COR-L47 (cell line): Measurements from ENCODE around the gene TINAGL1.
A peak's percentile ranks its signal among the peaks of the same experiment; 100 is the strongest.

Source experiments
- DNase-seq: peaks from one replicate; lab custom pipeline; 2025; lab: John Stamatoyannopoulos, UW

Gene TINAGL1

GRCh38 chr1:31607360-31607759 is 31.0 kb downstream of the TINAGL1 start:
- DNase-seq = no peak

DNA sequence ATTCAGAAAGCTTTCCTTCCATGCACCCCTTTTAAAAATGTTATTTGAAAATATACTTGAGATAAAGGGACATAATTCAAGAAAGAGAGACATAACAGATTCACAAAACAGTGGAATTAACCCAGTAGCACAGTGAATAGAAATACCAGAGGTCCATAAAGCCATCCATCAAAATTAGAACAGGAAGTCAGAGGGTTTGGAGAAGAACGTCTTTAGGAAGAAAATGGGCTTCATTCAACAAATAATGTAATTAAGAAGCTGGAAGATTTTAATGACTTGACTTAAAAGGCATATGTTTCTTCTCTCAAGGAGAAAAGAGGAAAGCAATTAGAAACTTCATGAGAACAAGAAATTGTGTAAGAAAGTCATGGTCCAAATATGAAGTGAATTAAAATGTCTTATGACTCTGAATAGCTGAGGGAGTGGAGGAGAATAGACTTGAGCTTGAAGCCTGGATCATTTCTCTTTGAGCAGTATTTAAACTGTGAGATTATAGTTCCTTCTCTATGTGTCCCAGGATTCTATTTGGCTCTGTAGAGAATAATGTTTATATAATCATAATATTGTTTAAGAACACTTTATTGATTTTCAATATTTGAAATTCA is 33.3 kb downstream of the TINAGL1 start:
- no peak for DNase-seq

DNA sequence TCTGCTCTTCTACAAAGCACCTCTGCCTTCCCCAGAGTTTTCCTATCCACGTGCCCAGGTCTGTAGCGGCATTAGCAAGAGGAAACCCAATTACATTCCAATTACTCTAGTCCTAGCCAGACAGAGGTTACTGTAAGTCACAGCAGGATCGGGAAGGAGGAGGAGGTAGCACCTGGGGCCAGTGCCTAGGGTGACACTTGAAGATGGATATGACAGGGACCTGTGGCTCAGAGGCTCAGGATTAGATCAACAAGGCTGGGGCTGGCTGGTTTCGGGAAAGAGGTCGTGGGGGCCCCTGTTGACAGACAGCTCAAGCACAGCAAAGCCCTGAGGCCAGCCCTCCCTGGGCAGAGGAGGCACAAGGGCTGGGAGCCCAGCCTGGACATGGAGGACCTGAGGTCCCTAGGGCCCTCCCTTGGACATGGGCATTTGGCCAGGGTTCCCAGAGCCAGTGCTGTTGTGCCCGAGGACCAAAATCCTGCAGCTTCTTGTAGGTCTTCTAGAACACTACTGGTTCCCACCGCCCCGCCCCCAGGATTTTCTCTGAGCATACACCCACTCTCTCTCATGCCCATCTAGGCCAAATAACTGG is 38.2 kb downstream of the TINAGL1 start:
- no peak for DNase-seq

- no peak for DNase-seq
These were observed 39.1 kb downstream of the TINAGL1 start for GRCh38 chr1:31615414-31615813.

DNA sequence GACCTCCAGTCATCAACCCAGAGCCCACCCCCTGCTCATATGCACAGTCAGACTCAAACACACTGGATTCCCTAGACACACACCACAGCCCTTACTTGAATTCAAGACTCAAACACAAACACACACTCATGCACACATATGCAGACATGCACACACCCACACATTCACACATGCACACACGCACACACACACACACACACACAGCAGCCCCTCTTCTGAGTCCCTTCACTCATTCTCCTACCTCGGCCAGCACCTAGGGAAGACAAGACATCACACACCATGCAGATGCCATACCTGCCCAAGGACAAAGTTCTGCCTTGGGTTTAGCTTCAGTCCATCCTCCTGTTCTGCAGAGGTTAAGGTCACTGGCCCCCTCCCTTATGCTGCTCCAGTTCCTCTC is 39.6 kb downstream of the TINAGL1 start:
- DNase-seq = no peak

- DNase-seq = no peak
These were observed 41.1 kb downstream of the TINAGL1 start, which contains the start of gene HCRTR1 for GRCh38 chr1:31617218-31617915. TSS of gene HCRTR1 (plus strand) at chr1:31617689. CDS start at chr1:31619193, 1,504 bp downstream.

- peak; percentile 7 for DNase-seq
These were observed 41.8 kb downstream of the TINAGL1 start for GRCh38 chr1:31617916-31618746.

DNA sequence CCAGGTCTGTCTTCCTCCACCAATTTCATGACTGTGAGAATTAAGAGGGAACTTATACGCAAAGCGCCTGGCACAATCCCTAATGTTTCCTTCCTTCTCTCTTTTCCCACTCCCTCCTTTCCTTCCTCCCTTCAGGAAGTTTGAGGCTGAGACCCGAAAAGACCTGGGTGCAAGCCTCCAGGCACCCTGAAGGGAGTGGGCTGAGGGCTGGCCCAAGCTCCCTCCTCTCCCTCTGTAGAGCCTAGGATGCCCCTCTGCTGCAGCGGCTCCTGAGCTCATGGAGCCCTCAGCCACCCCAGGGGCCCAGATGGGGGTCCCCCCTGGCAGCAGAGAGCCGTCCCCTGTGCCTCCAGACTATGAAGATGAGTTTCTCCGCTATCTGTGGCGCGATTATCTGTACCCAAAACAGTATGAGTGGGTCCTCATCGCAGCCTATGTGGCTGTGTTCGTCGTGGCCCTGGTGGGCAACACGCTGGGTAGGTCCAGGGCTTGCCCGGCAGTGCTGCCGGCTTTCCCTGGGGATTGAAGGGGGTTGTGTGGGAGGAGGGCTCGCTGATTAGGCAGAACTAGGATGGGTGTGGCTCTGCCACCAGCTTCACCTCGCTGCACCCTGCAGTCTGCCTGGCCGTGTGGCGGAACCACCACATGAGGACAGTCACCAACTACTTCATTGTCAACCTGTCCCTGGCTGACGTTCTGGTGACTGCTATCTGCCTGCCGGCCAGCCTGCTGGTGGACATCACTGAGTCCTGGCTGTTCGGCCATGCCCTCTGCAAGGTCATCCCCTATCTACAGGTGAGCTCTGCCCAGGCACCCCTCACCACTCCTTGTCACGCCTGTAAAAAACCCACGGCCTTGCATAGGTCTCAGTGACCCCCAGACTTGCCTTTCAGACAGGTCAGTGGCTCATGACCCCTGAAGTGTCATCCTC is 42.9 kb downstream of the TINAGL1 start:
- DNase-seq = no peak

GRCh38 chr1:31620631-31621497 is 44.5 kb downstream of the TINAGL1 start:
- DNase-seq = no peak

- no peak for DNase-seq
These were observed 45.1 kb downstream of the TINAGL1 start for GRCh38 chr1:31621498-31621820.

- DNase-seq = no peak
These were observed 45.8 kb downstream of the TINAGL1 start for GRCh38 chr1:31621847-31622730.

DNA sequence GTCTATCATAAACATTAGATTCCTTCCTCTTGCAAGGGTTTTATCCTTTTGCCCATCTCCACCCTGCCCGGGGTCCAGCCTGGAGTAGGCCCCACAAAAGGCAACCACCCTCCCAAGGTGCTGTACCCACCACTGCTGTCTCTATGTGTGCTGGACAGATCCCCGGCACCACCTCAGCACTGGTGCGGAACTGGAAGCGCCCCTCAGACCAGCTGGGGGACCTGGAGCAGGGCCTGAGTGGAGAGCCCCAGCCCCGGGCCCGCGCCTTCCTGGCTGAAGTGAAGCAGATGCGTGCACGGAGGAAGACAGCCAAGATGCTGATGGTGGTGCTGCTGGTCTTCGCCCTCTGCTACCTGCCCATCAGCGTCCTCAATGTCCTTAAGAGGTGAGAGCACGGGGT is 47.0 kb downstream of the TINAGL1 start:
- no peak for DNase-seq

DNA sequence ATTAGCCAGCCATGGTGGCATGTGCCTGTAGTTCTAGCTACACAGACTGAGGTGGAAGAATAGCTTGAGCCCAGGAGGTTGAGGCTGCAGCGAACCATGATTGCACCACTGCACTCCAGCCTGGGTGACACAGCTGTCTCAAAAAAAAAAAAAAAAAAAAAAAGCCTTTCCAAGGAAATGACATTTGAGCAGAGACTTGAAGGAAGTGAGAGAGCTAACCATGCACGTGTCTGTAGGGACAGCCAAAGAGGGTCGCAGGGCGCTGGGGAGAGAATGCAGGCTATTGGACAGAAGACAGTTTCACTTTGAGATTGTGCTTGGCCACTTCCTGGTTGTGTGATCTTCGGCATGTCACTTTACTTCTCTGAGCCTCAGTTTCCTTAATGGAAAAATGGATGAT is 48.0 kb downstream of the TINAGL1 start:
- no peak for DNase-seq

- DNase-seq = no peak
These were observed 48.6 kb downstream of the TINAGL1 start for GRCh38 chr1:31624731-31625514.

GRCh38 chr1:31625561-31626222 is 49.4 kb downstream of the TINAGL1 start:
- no peak for DNase-seq

GRCh38 chr1:31626223-31627207 is 50.2 kb downstream of the TINAGL1 start:
- no peak for DNase-seq
